Activated CD4-positive, alpha-beta T cell treated with anti-CD3 and anti-CD28 coated beads for 4 hours (primary cell): Measurements from ENCODE around the gene KCTD16.

Source experiments
- DNase-seq, 2 donors: peaks; one replicate each; pipeline ENCODE4 v3.0.0-alpha.2; 2020

The KCTD16 gene

GRCh38 chr5:144167998-144168397, 2.7 kb upstream of the KCTD16 start:
- DNase-seq, result no peak

GRCh38 chr5:144169904-144170275, 783 bp upstream of the KCTD16 start:
- no peak for DNase-seq

- DNase-seq, result no peak
These were observed 3.1 kb downstream of the KCTD16 start for GRCh38 chr5:144173766-144174165.

GRCh38 chr5:144177548-144177947, 6.9 kb downstream of the KCTD16 start:
- DNase-seq, result no peak

GRCh38 chr5:144179226-144179625, 8.6 kb downstream of the KCTD16 start:
- DNase-seq, result no peak

GRCh38 chr5:144183254-144183889, 12.7 kb downstream of the KCTD16 start:
- DNase-seq, result peak in 1 of 2 donors; percentile 35

- peak; percentile 74 to 81 for DNase-seq
These were observed 17.1 kb downstream of the KCTD16 start for GRCh38 chr5:144187699-144188294.

- peak; percentile 79 to 81 for DNase-seq
These were observed 19.2 kb downstream of the KCTD16 start for GRCh38 chr5:144189800-144190429.

- no peak for DNase-seq
These were observed 20.9 kb downstream of the KCTD16 start for GRCh38 chr5:144191531-144191930.

GRCh38 chr5:144191998-144192397, 21.3 kb downstream of the KCTD16 start:
- DNase-seq, result peak; percentile 37 to 58

- DNase-seq, result no peak
These were observed 22.0 kb downstream of the KCTD16 start for GRCh38 chr5:144192661-144193060.

GRCh38 chr5:144194144-144194543, 23.5 kb downstream of the KCTD16 start:
- no peak for DNase-seq

GRCh38 chr5:144195448-144195847, 24.8 kb downstream of the KCTD16 start:
- DNase-seq, result no peak

GRCh38 chr5:144196612-144197011, 25.9 kb downstream of the KCTD16 start:
- no peak for DNase-seq

- no peak for DNase-seq
These were observed 27.7 kb downstream of the KCTD16 start for GRCh38 chr5:144198386-144198785.

- DNase-seq, result no peak
These were observed 30.9 kb downstream of the KCTD16 start for GRCh38 chr5:144201588-144201987.

GRCh38 chr5:144202072-144202471, 31.4 kb downstream of the KCTD16 start:
- DNase-seq, result no peak

GRCh38 chr5:144202726-144203125, 32.1 kb downstream of the KCTD16 start:
- DNase-seq, result no peak

- peak in 1 of 2 donors; percentile 51 for DNase-seq
These were observed 33.3 kb downstream of the KCTD16 start for GRCh38 chr5:144203750-144204596.

GRCh38 chr5:144205141-144205551, 34.5 kb downstream of the KCTD16 start:
- no peak for DNase-seq

GRCh38 chr5:144206141-144206540, 35.5 kb downstream of the KCTD16 start:
- DNase-seq, result no peak

GRCh38 chr5:144207875-144208444, 37.3 kb downstream of the KCTD16 start:
- no peak for DNase-seq

- DNase-seq, result no peak
These were observed 38.7 kb downstream of the KCTD16 start for GRCh38 chr5:144209361-144209760.
